Right ventricle myocardium superior (tissue), 1 donor: ENCODE measurements around the gene SYTL4. TPM values are rescaled to one million over a fixed set of nuclear protein-coding genes. Genes with fewer than 3 reads are reported as not detected.

Experiments
- ATAC-seq: fragments of 200-7000 bp; cut with Tn5 transposase; one replicate; pipeline ENCODE4 v1.9.1; 2020; ENCODE audit warnings: mild to moderate bottlenecking; ENCODE audit not compliant: poor library complexity
- DNase-seq: peaks from one replicate; pipeline ENCODE4 v3.0.0-alpha.2; 2020
- intact Hi-C: fragments of 100-400 bp; cut with DNase I; formaldehyde crosslinking; loops from one replicate; pipeline ENCODE4 v1.11.2; 2022
- total RNA-seq: library from RNA; stranded (reverse); fragmentation: NEBNext Ultra II Directional; extraction: Animal tissue kit (Norgen Biotek cat#: 25700); gene quantifications from one replicate; pipeline ENCODE4 v1.2.1, GENCODE V29; 2021
- donor health status: DM: no; HTN: yes; CAD: no; lungs with severe emphysema.

The SYTL4 gene
- total RNA-seq, 1 donor from 2014 or later, result 3.7 TPM

DNA sequence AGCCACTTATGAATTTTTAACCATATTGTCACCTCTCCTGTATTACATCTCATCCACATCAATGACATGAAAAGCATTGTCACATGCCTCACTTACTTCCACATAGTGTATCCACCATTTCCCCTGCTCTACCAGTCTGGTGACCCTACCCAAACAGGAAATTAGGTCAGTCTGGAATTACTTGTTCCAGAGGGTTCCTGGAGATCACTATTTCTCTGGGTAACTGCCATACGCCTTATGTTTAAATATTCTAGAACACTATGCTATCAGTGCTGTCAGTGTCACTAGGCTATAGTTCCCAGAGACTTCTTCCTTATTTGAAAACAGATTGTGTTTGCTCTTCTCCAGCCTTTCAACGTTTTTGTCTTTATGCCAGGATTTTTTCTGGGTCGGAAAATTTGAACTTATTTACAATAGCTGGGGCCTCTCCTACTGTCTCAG lies 73.0 kb downstream of the SYTL4 start:
- intact Hi-C loops, result no loop called here
- DNase-seq, result no peak
- no peak for ATAC-seq

GRCh38 chrX:100654261-100654660 lies 77.7 kb downstream of the SYTL4 start:
- ATAC-seq (no peak), DNase-seq (no peak)
- intact Hi-C loops, result no loop called here

DNA sequence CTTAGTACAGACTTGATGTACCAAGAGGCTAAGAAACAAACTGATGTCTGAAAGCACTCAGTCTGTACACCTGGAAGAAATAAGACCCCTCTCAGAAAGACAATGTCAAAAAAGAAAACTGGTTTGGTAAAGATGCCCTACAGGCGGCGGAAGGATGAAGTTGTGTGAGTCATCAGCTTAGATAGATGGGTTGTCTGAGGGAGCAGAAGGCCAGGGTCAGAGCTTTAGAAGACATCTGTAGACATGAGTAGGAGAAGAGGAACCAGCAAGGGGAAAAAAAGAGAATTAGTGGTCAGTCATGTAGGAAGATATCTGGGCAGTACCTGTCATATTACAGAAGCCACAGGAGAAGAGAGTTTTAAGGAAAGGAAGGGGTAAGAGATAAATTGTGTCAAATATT lies 79.7 kb downstream of the SYTL4 start:
- ATAC-seq (no peak), DNase-seq (no peak)
- intact Hi-C loops, result no loop called here

DNA sequence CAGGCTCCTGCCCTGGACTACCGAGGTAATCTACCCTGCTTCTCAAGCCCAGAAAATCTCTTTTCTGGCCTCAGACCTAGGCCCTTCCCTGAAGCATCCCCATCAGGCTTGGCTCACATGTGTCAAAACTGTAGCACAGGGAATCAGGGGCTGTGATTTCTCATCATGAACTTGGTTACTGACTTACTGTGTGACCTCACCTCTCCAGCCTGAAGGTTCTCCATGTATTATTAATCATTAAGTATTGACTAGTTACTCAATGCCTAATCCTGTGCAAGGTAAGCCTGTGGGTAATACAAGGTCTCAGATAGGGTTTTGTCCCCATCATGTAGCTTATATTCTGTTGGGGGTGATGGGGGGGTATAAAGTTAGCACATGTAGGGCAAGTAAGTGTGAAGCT lies 81.1 kb downstream of the SYTL4 start:
- no peak for DNase-seq
- intact Hi-C loops, result no loop called here
- no peak for ATAC-seq

- ATAC-seq (peak; percentile 88), DNase-seq (peak; percentile 69)
- intact Hi-C loops, result no loop called here
Measured at GRCh38 chrX:100649550-100650356, 82.2 kb downstream of the SYTL4 start.

DNA sequence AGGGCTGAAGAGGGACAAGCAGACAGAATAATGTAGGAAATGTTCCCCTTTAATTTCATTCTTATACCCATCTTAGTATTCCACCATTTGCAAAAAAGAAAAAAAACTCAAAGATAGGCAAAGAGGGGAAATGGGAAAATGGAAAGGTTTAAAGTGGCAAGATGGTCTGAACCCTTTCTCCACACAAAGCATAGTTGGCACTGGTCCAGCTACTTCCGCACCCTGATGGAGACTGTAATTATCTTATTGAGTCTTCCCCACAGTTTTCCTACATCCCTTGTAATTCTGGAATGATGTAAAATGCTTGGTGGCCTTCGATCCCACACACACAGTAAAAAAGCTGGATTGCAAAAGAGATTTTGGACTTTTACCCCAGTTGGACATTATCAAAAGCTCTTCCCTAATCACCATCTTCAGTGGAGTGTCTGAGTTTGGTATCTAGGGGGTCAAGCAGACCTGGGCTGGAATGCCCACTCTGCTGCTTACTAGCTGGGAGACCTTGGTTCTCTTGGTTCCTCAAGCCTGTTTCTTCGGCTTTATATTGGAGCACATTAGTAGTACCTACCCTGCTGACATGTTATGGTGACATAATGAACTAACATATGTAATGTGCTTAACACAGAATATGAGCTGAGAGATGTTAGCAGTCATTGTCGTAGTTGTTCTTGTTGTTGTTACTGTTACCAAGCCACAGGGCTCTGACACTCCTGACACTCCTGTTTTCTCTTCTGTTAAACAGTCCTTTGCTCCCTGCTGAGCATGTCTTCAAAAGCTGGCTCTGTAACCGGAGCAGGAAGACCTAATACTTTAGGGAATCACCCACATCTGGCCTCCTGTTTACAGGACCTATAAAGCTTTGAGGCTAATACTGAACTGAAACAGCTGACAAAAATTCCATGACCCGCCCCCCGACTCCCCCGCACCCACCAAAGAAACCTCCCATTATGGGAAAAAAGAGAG lies 83.2 kb downstream of the SYTL4 start:
- DNase-seq (no peak), ATAC-seq (peak; percentile 47)
- intact Hi-C loops, result no loop called here

- intact Hi-C loops, result no loop called here
- no peak for ATAC-seq
- DNase-seq, result no peak
Measured at GRCh38 chrX:100647739-100648138, 84.2 kb downstream of the SYTL4 start.

GRCh38 chrX:100647095-100647494 lies 84.8 kb downstream of the SYTL4 start:
- no peak for DNase-seq
- no peak for ATAC-seq
- intact Hi-C loops, result no loop called here

- intact Hi-C loops, result no loop called here
- ATAC-seq, result no peak
- no peak for DNase-seq
Measured at GRCh38 chrX:100645106-100645505, 86.8 kb downstream of the SYTL4 start.

- DNase-seq (peak; percentile 43), ATAC-seq (peak; percentile 88)
Measured at GRCh38 chrX:100643956-100644860, 87.7 kb downstream of the SYTL4 start, which contains the start of gene SRPX2. Gene SRPX2 (plus strand): TSS chrX:100644199. CDS start chrX:100646323, 2,124 bp downstream.

GRCh38 chrX:100643212-100643611 lies 88.7 kb downstream of the SYTL4 start:
- intact Hi-C loops, result no loop called here
- ATAC-seq (no peak), DNase-seq (no peak)

More at GRCh38 chrX:100643956-100644860, 87.7 kb downstream of the SYTL4 start, which contains the start of gene SRPX2:
- intact Hi-C loops, result no loop called here

- DNase-seq, result no peak
- no peak for ATAC-seq
- intact Hi-C loops, result no loop called here
Measured at GRCh38 chrX:100642290-100642689, 89.6 kb downstream of the SYTL4 start.

- DNase-seq (peak; percentile 86), ATAC-seq (peak; percentile 100)
- intact Hi-C loops, result no loop called here
Measured at GRCh38 chrX:100636321-100636991, 95.5 kb downstream of the SYTL4 start, which contains the start of gene TSPAN6. Gene TSPAN6 (minus strand): TSS chrX:100636806. CDS start chrX:100636694, 112 bp downstream.

- ATAC-seq (peak; percentile 47), DNase-seq (no peak)
- intact Hi-C loops, result no loop called here
Measured at GRCh38 chrX:100635989-100636320, 96.0 kb downstream of the SYTL4 start.

- intact Hi-C loops, result no loop called here
- DNase-seq (no peak), ATAC-seq (no peak)
Measured at GRCh38 chrX:100635040-100635439, 96.9 kb downstream of the SYTL4 start.

GRCh38 chrX:100625985-100626491 lies 105.9 kb downstream of the SYTL4 start:
- ATAC-seq (no peak), DNase-seq (no peak)
- intact Hi-C loops, result no loop called here
